ENCODE measurements around the gene DCAF8. TPM values are rescaled to one million over a fixed set of nuclear protein-coding genes. Genes with fewer than 3 reads are reported as not detected.

The DCAF8 gene
- total RNA-seq, 1 experiment from 2014 or later, result 143 TPM

DNA sequence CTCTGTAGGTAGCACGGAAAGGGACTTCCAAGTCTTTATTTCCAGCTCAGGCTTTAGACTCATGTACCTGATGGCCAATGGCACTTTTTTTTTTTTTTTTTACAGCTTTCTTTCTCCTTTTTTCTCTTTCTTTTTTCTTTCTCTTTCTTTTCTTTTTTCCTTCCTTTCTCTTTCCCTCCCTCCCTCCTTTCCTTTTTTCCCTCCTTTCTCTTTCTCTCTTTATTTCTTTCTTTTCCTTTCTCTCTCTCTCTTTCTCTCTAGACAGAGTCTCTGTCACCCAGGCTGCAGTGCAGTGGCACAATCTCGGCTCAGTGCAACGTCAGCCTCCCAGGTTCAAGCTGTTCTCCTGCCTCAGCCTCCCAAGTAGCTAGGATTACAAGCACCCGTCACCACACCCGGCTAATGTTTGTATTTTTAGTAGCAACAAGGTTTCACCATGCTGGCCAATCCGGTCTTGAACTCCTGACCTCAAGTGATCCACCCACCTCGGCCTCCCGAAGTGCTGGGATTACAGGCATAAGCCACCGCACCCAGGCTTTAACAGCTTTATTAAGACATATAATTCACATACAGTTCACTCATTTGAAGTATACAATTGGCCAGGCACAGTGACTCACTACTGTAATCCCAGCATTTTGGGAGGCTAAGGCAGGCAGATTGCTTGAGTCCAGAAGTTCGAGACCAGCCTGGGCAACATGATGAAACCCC lies 5.1 kb upstream of the DCAF8 start:
- POLR2A ChIA-PET, result no interaction called here
- ATAC-seq, result no peak
- H3K4me1 Mint-ChIP-seq, result peaks cover 3% of the 10 kb centered on the region; the same call in 1 of the 2 replicates
- no peak for DNase-seq (ENCODE audit: low spot score)
- H3K27me3 Mint-ChIP-seq (ENCODE audit: low read depth), result peaks cover 20% of the 10 kb centered on the region; the same call in 1 of the 2 replicates
- TF ChIP-seq NFE2L1 (CRISPR knock-in tag; IDR thresholded peaks at IDR 0.05) (no peak), ZNF396 (CRISPR knock-in tag; IDR thresholded peaks at IDR 0.05; ENCODE audit: borderline replicate concordance) (no peak), KAT7 (CRISPR knock-in tag; IDR thresholded peaks at IDR 0.05; ENCODE audit: borderline replicate concordance) (no peak), ATF1 (CRISPR knock-in tag; IDR thresholded peaks at IDR 0.05) (no peak), TEAD4 (CRISPR knock-in tag; IDR thresholded peaks at IDR 0.05) (no peak), NFATC4 (CRISPR knock-in tag; IDR thresholded peaks at IDR 0.05) (no peak), PRRX2 (CRISPR knock-in tag; IDR thresholded peaks at IDR 0.05) (no peak), FOXP1 (CRISPR knock-in tag; IDR thresholded peaks at IDR 0.05; ENCODE audit: borderline replicate concordance) (no peak)
- H3K27ac Mint-ChIP-seq, result no peak overlapping the region
- H3K4me3 Mint-ChIP-seq, result no peak overlapping the region
- H3K9me3 Mint-ChIP-seq, result 0 out of 2 replicates have a peak, but pooled peaks cover 3% of the 10 kb centered on the region
- CTCF ChIA-PET, result interaction anchor here (0.6 to 8.9 kb wide), 2 partner anchors 15 to 75 kb away, joined by 3 to 60 read pairs; no protein-coding TSS in a partner anchor
- no peaks in the 10 kb centered on the region for H3K36me3 Mint-ChIP-seq

DNA sequence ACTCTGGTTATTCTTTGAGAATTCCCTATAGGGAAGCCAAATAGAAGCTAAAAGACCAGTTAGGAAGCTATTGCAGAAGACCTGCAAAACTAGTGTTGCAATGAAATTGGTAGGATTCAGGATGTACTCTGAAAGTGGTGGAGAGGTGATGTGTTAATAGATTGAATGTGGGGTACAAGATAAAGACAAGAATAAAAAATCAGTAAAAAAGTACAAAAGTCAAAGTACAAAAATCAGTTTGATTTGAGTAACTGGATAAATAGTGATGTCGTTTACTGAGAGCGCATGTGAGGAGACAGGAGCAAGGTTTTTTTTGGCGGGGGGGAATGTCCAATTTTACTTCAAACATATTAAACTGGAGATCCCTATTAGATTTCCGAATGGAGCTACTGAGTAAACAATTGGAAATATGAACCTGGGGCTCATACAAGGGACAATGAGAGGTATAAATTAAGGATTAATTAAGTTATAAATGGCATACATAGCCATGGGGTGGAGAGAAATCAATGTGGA lies 2.5 kb upstream of the DCAF8 start:
- H3K27ac Mint-ChIP-seq, result no peak overlapping the region
- CTCF ChIA-PET, result interaction anchor here (2.2 to 8.9 kb wide), 2 partner anchors 13 to 26 kb away, joined by 13 to 60 read pairs; no protein-coding TSS in a partner anchor
- ATAC-seq, result no peak

More for the DNA sequence above, 2.5 kb upstream of the DCAF8 start:
- Mint-ChIP-seq H3K4me3 (no peak overlapping the region), H3K4me1 (peaks cover 17% of the 10 kb centered on the region), H3K36me3 (no peaks in the 10 kb centered on the region), H3K9me3 (0 out of 2 replicates have a peak, but pooled peaks cover 3% of the 10 kb centered on the region), H3K27me3 (ENCODE audit: low read depth) (peaks cover 13% of the 10 kb centered on the region; the same call in 1 of the 2 replicates)
- TF ChIP-seq ZNF138 (CRISPR knock-in tag; conservative IDR thresholded peaks at IDR 0.05) (no peak), ZNF512 (CRISPR knock-in tag; IDR thresholded peaks at IDR 0.05; ENCODE audit: borderline replicate concordance) (no peak), ZNF396 (CRISPR knock-in tag; IDR thresholded peaks at IDR 0.05; ENCODE audit: borderline replicate concordance) (no peak), KAT7 (CRISPR knock-in tag; IDR thresholded peaks at IDR 0.05; ENCODE audit: borderline replicate concordance) (no peak), NFE2L1 (CRISPR knock-in tag; IDR thresholded peaks at IDR 0.05) (no peak), ZNF425 (CRISPR knock-in tag; conservative IDR thresholded peaks at IDR 0.05) (no peak)
- TF ChIP-seq, protein P1, sequence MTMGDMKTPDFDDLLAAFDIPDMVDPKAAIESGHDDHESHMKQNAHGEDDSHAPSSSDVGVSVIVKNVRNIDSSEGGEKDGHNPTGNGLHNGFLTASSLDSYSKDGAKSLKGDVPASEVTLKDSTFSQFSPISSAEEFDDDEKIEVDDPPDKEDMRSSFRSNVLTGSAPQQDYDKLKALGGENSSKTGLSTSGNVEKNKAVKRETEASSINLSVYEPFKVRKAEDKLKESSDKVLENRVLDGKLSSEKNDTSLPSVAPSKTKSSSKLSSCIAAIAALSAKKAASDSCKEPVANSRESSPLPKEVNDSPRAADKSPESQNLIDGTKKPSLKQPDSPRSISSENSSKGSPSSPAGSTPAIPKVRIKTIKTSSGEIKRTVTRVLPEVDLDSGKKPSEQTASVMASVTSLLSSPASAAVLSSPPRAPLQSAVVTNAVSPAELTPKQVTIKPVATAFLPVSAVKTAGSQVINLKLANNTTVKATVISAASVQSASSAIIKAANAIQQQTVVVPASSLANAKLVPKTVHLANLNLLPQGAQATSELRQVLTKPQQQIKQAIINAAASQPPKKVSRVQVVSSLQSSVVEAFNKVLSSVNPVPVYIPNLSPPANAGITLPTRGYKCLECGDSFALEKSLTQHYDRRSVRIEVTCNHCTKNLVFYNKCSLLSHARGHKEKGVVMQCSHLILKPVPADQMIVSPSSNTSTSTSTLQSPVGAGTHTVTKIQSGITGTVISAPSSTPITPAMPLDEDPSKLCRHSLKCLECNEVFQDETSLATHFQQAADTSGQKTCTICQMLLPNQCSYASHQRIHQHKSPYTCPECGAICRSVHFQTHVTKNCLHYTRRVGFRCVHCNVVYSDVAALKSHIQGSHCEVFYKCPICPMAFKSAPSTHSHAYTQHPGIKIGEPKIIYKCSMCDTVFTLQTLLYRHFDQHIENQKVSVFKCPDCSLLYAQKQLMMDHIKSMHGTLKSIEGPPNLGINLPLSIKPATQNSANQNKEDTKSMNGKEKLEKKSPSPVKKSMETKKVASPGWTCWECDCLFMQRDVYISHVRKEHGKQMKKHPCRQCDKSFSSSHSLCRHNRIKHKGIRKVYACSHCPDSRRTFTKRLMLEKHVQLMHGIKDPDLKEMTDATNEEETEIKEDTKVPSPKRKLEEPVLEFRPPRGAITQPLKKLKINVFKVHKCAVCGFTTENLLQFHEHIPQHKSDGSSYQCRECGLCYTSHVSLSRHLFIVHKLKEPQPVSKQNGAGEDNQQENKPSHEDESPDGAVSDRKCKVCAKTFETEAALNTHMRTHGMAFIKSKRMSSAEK (CRISPR knock-in tag; IDR thresholded peaks at IDR 0.05; ENCODE audit: borderline replicate concordance), result no peak
- no peak for DNase-seq (ENCODE audit: low spot score)
- POLR2A ChIA-PET, result no interaction called here

Measured in WTC11 (cell line).